ENCODE data around the gene ADGRV1. TPM values are rescaled to one million over a fixed set of nuclear protein-coding genes. Genes with fewer than 3 reads are reported as not detected.

ADGRV1 gene
- total RNA-seq, 1 experiment from 2014 or later, result 64.8 TPM

DNA sequence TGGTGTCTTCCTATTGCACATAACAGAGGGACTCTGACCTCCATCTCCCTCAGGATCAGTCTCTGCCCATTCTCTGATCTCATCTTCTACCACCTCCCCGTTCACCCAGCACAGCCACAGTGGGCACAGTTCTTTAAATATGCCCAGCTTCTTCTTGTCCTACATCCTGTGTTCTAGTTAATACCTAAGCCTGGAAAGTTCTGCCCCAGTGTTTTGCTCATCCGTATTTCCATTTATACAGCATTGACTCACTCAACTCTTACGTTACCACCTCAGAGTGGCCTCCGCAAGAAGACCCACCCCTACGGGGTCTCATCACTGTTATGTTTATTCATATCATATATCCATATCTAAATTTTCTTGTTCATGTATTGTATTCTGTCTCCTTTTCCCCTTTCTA lies 315.5 kb downstream of the ADGRV1 start:
- no peak overlapping the region for H4K5ac ChIP-seq (ENCODE audit: insufficient read length, low read depth, low read length)
- H2BK5ac ChIP-seq (ENCODE audit: insufficient read length, low read length), result no peak overlapping the region

More for the DNA sequence above, 315.5 kb downstream of the ADGRV1 start:
- no peak overlapping the region for H2BK120ac ChIP-seq (ENCODE audit: low read depth, low read length, poor library complexity, severe bottlenecking)
- H3K18ac ChIP-seq (ENCODE audit: insufficient read length, low read depth, low read length), result no peak overlapping the region
- H2AK5ac ChIP-seq (ENCODE audit: insufficient read length, low read length), result no peak overlapping the region
- no peaks in the 10 kb centered on the region for H3K79me2 ChIP-seq (ENCODE audit: insufficient read depth, low read length)
- no peak for DNase-seq
- no peaks in the 10 kb centered on the region for H3K27me3 ChIP-seq (ENCODE audit: insufficient read depth, low read length)
- H3K14ac ChIP-seq (ENCODE audit: insufficient read depth, low read length), result no peak overlapping the region
- 0 out of 7 replicates have a peak overlapping the region, but pooled peaks of 1 of the 3 experiments have one; percentile 3 for H3K27ac Mint-ChIP-seq
- no peak overlapping the region for H2BK20ac ChIP-seq (ENCODE audit: low read depth, low read length, poor library complexity, severe bottlenecking)
- H3K9me3 Mint-ChIP-seq, result no peaks in the 10 kb centered on the region
- TF ChIP-seq, protein P1, sequence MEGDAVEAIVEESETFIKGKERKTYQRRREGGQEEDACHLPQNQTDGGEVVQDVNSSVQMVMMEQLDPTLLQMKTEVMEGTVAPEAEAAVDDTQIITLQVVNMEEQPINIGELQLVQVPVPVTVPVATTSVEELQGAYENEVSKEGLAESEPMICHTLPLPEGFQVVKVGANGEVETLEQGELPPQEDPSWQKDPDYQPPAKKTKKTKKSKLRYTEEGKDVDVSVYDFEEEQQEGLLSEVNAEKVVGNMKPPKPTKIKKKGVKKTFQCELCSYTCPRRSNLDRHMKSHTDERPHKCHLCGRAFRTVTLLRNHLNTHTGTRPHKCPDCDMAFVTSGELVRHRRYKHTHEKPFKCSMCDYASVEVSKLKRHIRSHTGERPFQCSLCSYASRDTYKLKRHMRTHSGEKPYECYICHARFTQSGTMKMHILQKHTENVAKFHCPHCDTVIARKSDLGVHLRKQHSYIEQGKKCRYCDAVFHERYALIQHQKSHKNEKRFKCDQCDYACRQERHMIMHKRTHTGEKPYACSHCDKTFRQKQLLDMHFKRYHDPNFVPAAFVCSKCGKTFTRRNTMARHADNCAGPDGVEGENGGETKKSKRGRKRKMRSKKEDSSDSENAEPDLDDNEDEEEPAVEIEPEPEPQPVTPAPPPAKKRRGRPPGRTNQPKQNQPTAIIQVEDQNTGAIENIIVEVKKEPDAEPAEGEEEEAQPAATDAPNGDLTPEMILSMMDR (conservative IDR thresholded peaks at IDR 0.05), result no peak
- H3K36me3 Mint-ChIP-seq (ENCODE audit: insufficient read depth in 1 of 3, low read depth in 3 of 3), result peaks cover 2 to 18% (median 7%) of the 10 kb centered on the region in 3 experiments
- H4K8ac ChIP-seq (replicated peaks; ENCODE audit: insufficient read length, low read depth, low read length), result no peak overlapping the region
- no peak overlapping the region for H3K4me3 Mint-ChIP-seq
- no peak overlapping the region for H3T11ph ChIP-seq (ENCODE audit: low read length)
- WGBS (ENCODE audit: extremely low coverage, insufficient read length, low lambda C conversion rate), result no CpG with 5 or more reads among the region's 5 CpGs
- no peak overlapping the region for H2AFZ ChIP-seq (ENCODE audit: low read length)
- no peak overlapping the region for H3K4ac ChIP-seq (ENCODE audit: low read depth, low read length)
- H3K23me2 ChIP-seq (ENCODE audit: insufficient read length, low read depth, low read length, poor library complexity, severe bottlenecking), result no peaks in the 10 kb centered on the region
- H2BK12ac ChIP-seq (ENCODE audit: insufficient read length, low read depth, low read length), result no peak overlapping the region
- H3K9me3 ChIP-seq (ENCODE audit: control insufficient read depth, low read depth, low read length), result no peaks in the 10 kb centered on the region
- H3K4me1 Mint-ChIP-seq, result peaks cover 29 to 36% of the 10 kb centered on the region in 2 experiments
- H3K23ac ChIP-seq (ENCODE audit: insufficient read length, low read depth, low read length), result no peak overlapping the region
- H3K27ac ChIP-seq (ENCODE audit: insufficient read length, low read depth, low read length), result no peak overlapping the region
- no peak overlapping the region for H2BK15ac ChIP-seq (ENCODE audit: low read depth, low read length)
- no peak overlapping the region for H3K9ac ChIP-seq (ENCODE audit: extremely low read depth, insufficient read length, low read length)
- H3K79me1 ChIP-seq (ENCODE audit: insufficient read depth, low read depth, low read length, poor library complexity, severe bottlenecking), result no peaks in the 10 kb centered on the region
- no peak overlapping the region for H3K4me2 ChIP-seq (ENCODE audit: insufficient read depth, insufficient read length, low read length)
- H4K91ac ChIP-seq (ENCODE audit: insufficient read length, low read depth, low read length), result no peak overlapping the region
- H3K4me1 ChIP-seq (ENCODE audit: insufficient read depth, low read length), result peaks cover 3% of the 10 kb centered on the region; the same call in 1 of the 2 replicates
- no peaks in the 10 kb centered on the region for H4K20me1 ChIP-seq (ENCODE audit: control insufficient read depth, insufficient read depth, insufficient read length)
- no peak overlapping the region for H3K56ac ChIP-seq (ENCODE audit: insufficient read length, low read depth, low read length)
- no peaks in the 10 kb centered on the region for H3K27me3 Mint-ChIP-seq (ENCODE audit: low read depth)

Data from H9 (cell line).